HG02798 (cell line): Measurements from ENCODE around the gene TNK2.
"Not testable (repeated sequence)": the region's sequence is repeated elsewhere in the genome, so short reads cannot be mapped to it uniquely, and the experiment has no call there.

ENCODE experiments used
- ATAC-seq: cut with Tn5 transposase; IDR thresholded peaks from one replicate; pipeline ENCODE4 v1.9.1; 2021; ENCODE audit warnings: mild to moderate bottlenecking; ENCODE audit not compliant: unreplicated experiment, poor library complexity

The TNK2 gene

GRCh38 chr3:195825857-195826804 is 82.2 kb downstream of the TNK2 start:
- ATAC-seq, result no peak

- no peak for ATAC-seq
Observed at GRCh38 chr3:195825191-195825588, 83.2 kb downstream of the TNK2 start.

GRCh38 chr3:195824425-195825190 is 83.7 kb downstream of the TNK2 start:
- not testable (repeated sequence) for ATAC-seq

GRCh38 chr3:195823999-195824398 is 84.4 kb downstream of the TNK2 start:
- ATAC-seq, result no peak

GRCh38 chr3:195823280-195823679 is 85.1 kb downstream of the TNK2 start:
- ATAC-seq, result no peak

GRCh38 chr3:195822131-195822696 is 86.1 kb downstream of the TNK2 start:
- ATAC-seq, result no peak

GRCh38 chr3:195821403-195822130 is 86.8 kb downstream of the TNK2 start:
- no peak for ATAC-seq

- ATAC-seq, result no peak
Observed at GRCh38 chr3:195820901-195821300, 87.5 kb downstream of the TNK2 start.

GRCh38 chr3:195820186-195820585 is 88.2 kb downstream of the TNK2 start:
- no peak for ATAC-seq

- no peak for ATAC-seq
Observed at GRCh38 chr3:195818301-195818700, 90.0 kb downstream of the TNK2 start.

GRCh38 chr3:195817578-195818135 is 90.7 kb downstream of the TNK2 start:
- no peak for ATAC-seq

- not testable (repeated sequence) for ATAC-seq
Observed at GRCh38 chr3:195816276-195816913, 92.0 kb downstream of the TNK2 start.

- no peak for ATAC-seq
Observed at GRCh38 chr3:195815169-195815771, 93.1 kb downstream of the TNK2 start.

GRCh38 chr3:195813916-195814640 is 94.3 kb downstream of the TNK2 start:
- no peak for ATAC-seq
